Peyer's patch (tissue), 4 donors: ENCODE measurements around the gene HECTD4.

Experiments
- POLR2A ChIP-seq, 2 donors: fragments of 450-650 bp; IDR thresholded peaks; one replicate each; pipeline ENCODE4 v1.5.1; 2017; ENCODE audit warnings: antibody characterized with exemption in 2 of 2, mild to moderate bottlenecking in 2 of 2, moderate library complexity in 2 of 2
- TF ChIP-seq, protein P1 (sequence below), 6 experiments: fragments of 450-650 bp in 4 of 6; fragments of 200-600 bp in 2 of 6; sonication (generic) in 1 of 6; IDR thresholded peaks; one replicate each; pipeline ENCODE4 v1.5.1; 2017 to 2019; ENCODE audit warnings: antibody characterized with exemption in 6 of 6, mild to moderate bottlenecking in 3 of 6, moderate library complexity in 1 of 6

DNA sequence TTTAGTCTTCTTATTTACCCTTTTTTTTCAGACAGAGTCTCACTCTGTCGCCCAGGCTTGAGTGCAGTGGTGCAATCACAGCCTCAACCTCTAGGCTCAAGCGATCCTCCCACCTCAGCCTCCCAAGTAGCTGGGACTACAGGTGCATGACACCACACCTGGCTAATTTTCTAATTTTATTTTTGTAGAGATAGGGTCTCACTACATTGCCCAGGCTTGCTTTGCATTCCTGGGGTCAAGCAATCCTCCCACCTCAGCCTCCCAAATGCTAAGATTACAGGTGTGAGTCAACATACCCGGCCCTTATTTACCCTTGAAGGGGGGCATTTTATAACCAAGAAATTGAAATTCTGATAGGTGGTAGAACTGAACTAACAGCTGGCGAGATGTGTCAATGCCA, 21.0 kb downstream of the HECTD4 start:
- no peak for TF ChIP-seq POLR2A (IDR thresholded peaks at IDR 0.05)
- TF ChIP-seq, protein P1, sequence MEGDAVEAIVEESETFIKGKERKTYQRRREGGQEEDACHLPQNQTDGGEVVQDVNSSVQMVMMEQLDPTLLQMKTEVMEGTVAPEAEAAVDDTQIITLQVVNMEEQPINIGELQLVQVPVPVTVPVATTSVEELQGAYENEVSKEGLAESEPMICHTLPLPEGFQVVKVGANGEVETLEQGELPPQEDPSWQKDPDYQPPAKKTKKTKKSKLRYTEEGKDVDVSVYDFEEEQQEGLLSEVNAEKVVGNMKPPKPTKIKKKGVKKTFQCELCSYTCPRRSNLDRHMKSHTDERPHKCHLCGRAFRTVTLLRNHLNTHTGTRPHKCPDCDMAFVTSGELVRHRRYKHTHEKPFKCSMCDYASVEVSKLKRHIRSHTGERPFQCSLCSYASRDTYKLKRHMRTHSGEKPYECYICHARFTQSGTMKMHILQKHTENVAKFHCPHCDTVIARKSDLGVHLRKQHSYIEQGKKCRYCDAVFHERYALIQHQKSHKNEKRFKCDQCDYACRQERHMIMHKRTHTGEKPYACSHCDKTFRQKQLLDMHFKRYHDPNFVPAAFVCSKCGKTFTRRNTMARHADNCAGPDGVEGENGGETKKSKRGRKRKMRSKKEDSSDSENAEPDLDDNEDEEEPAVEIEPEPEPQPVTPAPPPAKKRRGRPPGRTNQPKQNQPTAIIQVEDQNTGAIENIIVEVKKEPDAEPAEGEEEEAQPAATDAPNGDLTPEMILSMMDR (IDR thresholded peaks at IDR 0.05) = no peak
